ENCODE measurements around the gene CELF4.

CELF4 gene

DNA sequence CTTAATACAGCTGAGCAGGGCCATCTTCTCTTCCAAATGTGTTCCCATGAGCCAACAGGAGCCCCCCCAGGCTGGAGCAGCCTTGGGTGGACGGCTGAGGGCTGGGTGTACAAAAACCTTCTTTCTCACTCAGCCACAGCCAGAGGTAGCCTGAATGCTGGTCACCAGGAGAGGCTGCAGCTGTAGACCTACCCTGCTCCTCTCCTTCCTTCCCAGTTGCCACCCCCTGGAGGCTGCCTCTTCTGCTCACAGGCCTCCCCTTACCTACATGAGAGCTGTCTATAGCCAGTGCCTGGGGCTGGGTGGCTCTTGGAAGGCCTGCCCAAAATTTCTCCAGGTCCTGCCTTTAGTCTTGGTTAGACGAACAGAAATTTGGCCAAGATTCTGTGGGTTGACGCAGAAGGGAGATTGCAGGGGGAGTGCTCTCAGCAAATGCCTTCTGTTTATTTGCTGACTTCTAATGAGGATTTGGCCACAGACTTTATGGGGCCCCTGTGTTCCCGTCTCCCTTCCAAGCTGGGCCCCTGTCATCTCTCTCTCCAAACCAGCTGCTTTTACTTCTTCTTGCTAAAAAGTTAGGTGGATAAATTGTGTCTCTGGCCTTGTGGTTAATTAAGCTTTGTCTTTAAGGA lies 18.3 kb downstream of the CELF4 start:
- Histone ChIP-seq H3K27me3 (replicated peaks; ENCODE audit: control insufficient read depth, insufficient read depth, low read length) (no peaks in the 10 kb centered on the region; the same call in none of the 2 replicates), H3K36me3 (ENCODE audit: control insufficient read depth, insufficient read depth, low read length) (no peaks in the 10 kb centered on the region), H3K4me3 (replicated peaks; ENCODE audit: low read depth, low read length) (no peak overlapping the region)
- DNase-seq (ENCODE audit: extremely low read depth, insufficient read length), result no peak
- TF ChIP-seq, protein P1, sequence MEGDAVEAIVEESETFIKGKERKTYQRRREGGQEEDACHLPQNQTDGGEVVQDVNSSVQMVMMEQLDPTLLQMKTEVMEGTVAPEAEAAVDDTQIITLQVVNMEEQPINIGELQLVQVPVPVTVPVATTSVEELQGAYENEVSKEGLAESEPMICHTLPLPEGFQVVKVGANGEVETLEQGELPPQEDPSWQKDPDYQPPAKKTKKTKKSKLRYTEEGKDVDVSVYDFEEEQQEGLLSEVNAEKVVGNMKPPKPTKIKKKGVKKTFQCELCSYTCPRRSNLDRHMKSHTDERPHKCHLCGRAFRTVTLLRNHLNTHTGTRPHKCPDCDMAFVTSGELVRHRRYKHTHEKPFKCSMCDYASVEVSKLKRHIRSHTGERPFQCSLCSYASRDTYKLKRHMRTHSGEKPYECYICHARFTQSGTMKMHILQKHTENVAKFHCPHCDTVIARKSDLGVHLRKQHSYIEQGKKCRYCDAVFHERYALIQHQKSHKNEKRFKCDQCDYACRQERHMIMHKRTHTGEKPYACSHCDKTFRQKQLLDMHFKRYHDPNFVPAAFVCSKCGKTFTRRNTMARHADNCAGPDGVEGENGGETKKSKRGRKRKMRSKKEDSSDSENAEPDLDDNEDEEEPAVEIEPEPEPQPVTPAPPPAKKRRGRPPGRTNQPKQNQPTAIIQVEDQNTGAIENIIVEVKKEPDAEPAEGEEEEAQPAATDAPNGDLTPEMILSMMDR (IDR thresholded peaks at IDR 0.05; ENCODE audit: insufficient read depth, low read length, poor library complexity, severe bottlenecking), result no peak

- TF ChIP-seq, protein P1 (IDR thresholded peaks at IDR 0.05; ENCODE audit: insufficient read depth, low read length, poor library complexity, severe bottlenecking), result no peak
- Histone ChIP-seq H3K4me3 (replicated peaks; ENCODE audit: low read depth, low read length) (no peak overlapping the region), H3K27me3 (replicated peaks; ENCODE audit: control insufficient read depth, insufficient read depth, low read length) (no peaks in the 10 kb centered on the region; the same call in none of the 2 replicates), H3K36me3 (ENCODE audit: control insufficient read depth, insufficient read depth, low read length) (no peaks in the 10 kb centered on the region)
- no peak for DNase-seq (ENCODE audit: extremely low read depth, insufficient read length)
These were observed 18.9 kb downstream of the CELF4 start for GRCh38 chr18:37546651-37547050.

GRCh38 chr18:37546272-37546537 lies 19.4 kb downstream of the CELF4 start:
- Histone ChIP-seq H3K4me3 (replicated peaks; ENCODE audit: low read depth, low read length) (no peak overlapping the region), H3K36me3 (ENCODE audit: control insufficient read depth, insufficient read depth, low read length) (no peaks in the 10 kb centered on the region), H3K27me3 (replicated peaks; ENCODE audit: control insufficient read depth, insufficient read depth, low read length) (no peaks in the 10 kb centered on the region; the same call in 1 of the 2 replicates)
- TF ChIP-seq, protein P1 (IDR thresholded peaks at IDR 0.05; ENCODE audit: insufficient read depth, low read length, poor library complexity, severe bottlenecking), result no peak
- no peak for DNase-seq (ENCODE audit: extremely low read depth, insufficient read length)

DNA sequence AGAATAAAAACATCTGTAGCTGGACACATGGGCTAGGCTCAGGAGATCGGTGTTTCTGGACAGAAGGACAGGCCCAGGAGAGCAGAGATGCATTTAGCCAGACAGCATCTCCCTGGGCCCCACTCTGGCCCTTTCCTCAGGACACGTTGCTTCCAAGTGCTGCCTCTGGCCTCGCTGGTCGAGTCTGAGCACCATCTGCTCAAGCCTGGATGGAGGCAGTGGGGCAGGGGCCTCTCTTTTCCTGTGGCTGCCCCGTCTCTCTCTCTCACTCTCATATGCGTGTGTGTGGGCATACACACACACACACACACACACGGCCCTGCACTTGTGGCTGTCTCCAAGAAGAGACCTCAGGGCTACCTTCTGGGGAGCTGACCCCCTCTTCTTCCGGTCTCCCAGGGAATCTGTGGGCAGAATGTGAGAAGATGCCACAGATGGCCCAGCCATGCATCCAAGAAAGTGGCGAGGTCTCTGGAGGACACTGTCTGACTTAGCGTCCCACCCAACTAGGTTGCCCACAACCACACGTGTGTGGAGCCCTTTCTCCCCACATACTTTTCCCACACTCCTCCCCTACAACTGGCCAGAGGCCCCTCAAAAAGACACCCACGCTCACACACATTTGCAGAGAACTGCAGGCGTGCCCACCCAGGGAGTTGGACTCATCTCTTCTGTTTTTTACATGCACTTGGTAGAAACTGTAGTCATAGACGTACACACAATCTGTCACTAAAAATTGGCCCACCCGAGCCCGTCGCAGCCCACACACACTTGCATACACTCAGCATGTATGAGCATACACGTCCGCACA lies 19.9 kb downstream of the CELF4 start:
- Histone ChIP-seq H3K27me3 (replicated peaks; ENCODE audit: control insufficient read depth, insufficient read depth, low read length) (no peaks in the 10 kb centered on the region; the same call in 1 of the 2 replicates), H3K36me3 (ENCODE audit: control insufficient read depth, insufficient read depth, low read length) (no peaks in the 10 kb centered on the region), H3K4me3 (replicated peaks; ENCODE audit: low read depth, low read length) (no peak overlapping the region)
- DNase-seq (ENCODE audit: extremely low read depth, insufficient read length), result no peak
- TF ChIP-seq, protein P1 (IDR thresholded peaks at IDR 0.05; ENCODE audit: insufficient read depth, low read length, poor library complexity, severe bottlenecking), result no peak

- H3K4me3 ChIP-seq (replicated peaks; ENCODE audit: low read depth, low read length), result no peak overlapping the region
- no peaks in the 10 kb centered on the region; the same call in 1 of the 2 replicates for H3K27me3 ChIP-seq (replicated peaks; ENCODE audit: control insufficient read depth, insufficient read depth, low read length)
- DNase-seq (ENCODE audit: extremely low read depth, insufficient read length), result no peak
- no peaks in the 10 kb centered on the region for H3K36me3 ChIP-seq (ENCODE audit: control insufficient read depth, insufficient read depth, low read length)
- TF ChIP-seq, protein P1 (IDR thresholded peaks at IDR 0.05; ENCODE audit: insufficient read depth, low read length, poor library complexity, severe bottlenecking), result no peak
These were observed 20.9 kb downstream of the CELF4 start for GRCh38 chr18:37544713-37545112.

Data from GM06990 (cell line).